Right atrium auricular region (tissue), 2 donors: ENCODE data around the gene ZDHHC9. TPM values are rescaled to one million over a fixed set of nuclear protein-coding genes. Genes with fewer than 3 reads are reported as not detected.

Source experiments
- DNase-seq: peaks from one replicate; pipeline ENCODE4 v3.0.0-alpha.2; 2019; ENCODE audit warnings: low spot score
- H3K27ac ChIP-seq, 2 donors: fragments of 200-600 bp; sonication (generic); 1 replicate in 1 of 2; 2 replicates in 1 of 2; pipeline ENCODE4 v1.5.1; 2016 to 2019
- H3K27me3 ChIP-seq, 2 donors: fragments of 200-600 bp; sonication (generic); one replicate each; pipeline versions ENCODE4 v1.5.1 to v1.6.0; 2017 to 2019
- H3K36me3 ChIP-seq: fragments of 200-600 bp; sonication (generic); one replicate; pipeline ENCODE4 v1.5.1; 2016
- H3K4me1 ChIP-seq, 2 donors: fragments of 200-600 bp; sonication (generic); one replicate each; pipeline versions ENCODE4 v1.5.1 to v1.6.0; 2017 to 2019
- H3K4me3 ChIP-seq, 2 donors: fragments of 200-600 bp; sonication (generic); 1 replicate in 1 of 2; 2 replicates in 1 of 2; pipeline ENCODE4 v1.5.1; 2017 to 2019; ENCODE audit warnings: mild to moderate bottlenecking in 1 of 2, moderate library complexity in 1 of 2
- H3K9me3 ChIP-seq, 2 donors: fragments of 200-600 bp; sonication (generic); one replicate each; pipeline ENCODE4 v1.5.1; 2019
- CTCF ChIP-seq, 2 donors: fragments of 200-600 bp; sonication (generic); IDR thresholded peaks; one replicate each; pipeline ENCODE4 v1.5.1; 2019; ENCODE audit warnings: antibody characterized with exemption in 2 of 2
- total RNA-seq, 2 donors: library from RNA; depleted of rRNA; stranded (reverse); fragments of >200 nt; gene quantifications; one replicate each; pipeline ENCODE4 v1.1.0, GENCODE V29; 2016

ZDHHC9 gene
- total RNA-seq, 2 donors from 2014 or later: 10.6 to 11.4 TPM

- no peaks in the 10 kb centered on the region for H3K36me3 ChIP-seq
- TF ChIP-seq CTCF (IDR thresholded peaks at IDR 0.05): no peak
Measured at GRCh38 chrX:129791336-129791735, 52.4 kb downstream of the ZDHHC9 start.

GRCh38 chrX:129790808-129791207, 52.9 kb downstream of the ZDHHC9 start:
- no peak for TF ChIP-seq CTCF (IDR thresholded peaks at IDR 0.05)
- Histone ChIP-seq H3K9me3 (no peaks in the 10 kb centered on the region), H3K27ac (no peak overlapping the region), H3K4me1 (no peaks in the 10 kb centered on the region), H3K36me3 (no peaks in the 10 kb centered on the region), H3K27me3 (no peaks in the 10 kb centered on the region), H3K4me3 (no peak overlapping the region)
- no peak for DNase-seq

More at GRCh38 chrX:129791336-129791735, 52.4 kb downstream of the ZDHHC9 start:
- DNase-seq: no peak
- Histone ChIP-seq H3K9me3 (no peaks in the 10 kb centered on the region), H3K4me1 (no peaks in the 10 kb centered on the region), H3K4me3 (no peak overlapping the region), H3K27me3 (no peaks in the 10 kb centered on the region), H3K27ac (no peak overlapping the region)

GRCh38 chrX:129790146-129790545, 53.5 kb downstream of the ZDHHC9 start:
- Histone ChIP-seq H3K4me1 (no peaks in the 10 kb centered on the region), H3K27me3 (no peaks in the 10 kb centered on the region), H3K9me3 (no peaks in the 10 kb centered on the region), H3K36me3 (no peaks in the 10 kb centered on the region), H3K27ac (no peak overlapping the region), H3K4me3 (no peak overlapping the region)
- no peak for DNase-seq
- no peak for TF ChIP-seq CTCF (IDR thresholded peaks at IDR 0.05)

GRCh38 chrX:129788527-129788926, 55.2 kb downstream of the ZDHHC9 start:
- H3K4me3 ChIP-seq: no peak overlapping the region
- DNase-seq: no peak

GRCh38 chrX:129787336-129788055, 56.2 kb downstream of the ZDHHC9 start:
- no peaks in the 10 kb centered on the region for H3K36me3 ChIP-seq
- no peaks in the 10 kb centered on the region for H3K27me3 ChIP-seq
- DNase-seq: no peak
- H3K4me3 ChIP-seq: no peak overlapping the region
- TF ChIP-seq CTCF (IDR thresholded peaks at IDR 0.05): no peak
- no peak overlapping the region for H3K27ac ChIP-seq
- H3K4me1 ChIP-seq: no peaks in the 10 kb centered on the region
- no peaks in the 10 kb centered on the region for H3K9me3 ChIP-seq

More at GRCh38 chrX:129788527-129788926, 55.2 kb downstream of the ZDHHC9 start:
- no peak for TF ChIP-seq CTCF (IDR thresholded peaks at IDR 0.05)
- Histone ChIP-seq H3K27me3 (no peaks in the 10 kb centered on the region), H3K9me3 (no peaks in the 10 kb centered on the region), H3K27ac (no peak overlapping the region), H3K36me3 (no peaks in the 10 kb centered on the region), H3K4me1 (no peaks in the 10 kb centered on the region)

GRCh38 chrX:129786210-129786651, 57.5 kb downstream of the ZDHHC9 start:
- TF ChIP-seq CTCF (IDR thresholded peaks at IDR 0.05): no peak
- Histone ChIP-seq H3K4me1 (no peaks in the 10 kb centered on the region), H3K9me3 (no peaks in the 10 kb centered on the region), H3K27me3 (no peaks in the 10 kb centered on the region), H3K36me3 (no peaks in the 10 kb centered on the region), H3K27ac (no peak overlapping the region), H3K4me3 (no peak overlapping the region)
- DNase-seq: no peak
